ENCODE measurements around the gene GRPEL2. TPM values are rescaled to one million over a fixed set of nuclear protein-coding genes. Genes with fewer than 3 reads are reported as not detected.

The GRPEL2 gene
- total and polyA plus RNA-seq, 2 of the 8 experiments (the other 6 are each of a cell fraction or from before 2014, with no cell fraction given) = 11.2 to 52.2 TPM

- no peak overlapping the region for H4K5ac ChIP-seq (ENCODE audit: insufficient read length, low read depth, low read length)
- no peak overlapping the region for H3K14ac ChIP-seq (ENCODE audit: insufficient read length)
- H3K4ac ChIP-seq (replicated peaks; ENCODE audit: insufficient read length, low read depth, low read length) = no peak overlapping the region
- H3K23me2 ChIP-seq (ENCODE audit: low read depth, low read length) = no peaks in the 10 kb centered on the region; the same call in 1 of the 2 replicates
- H3K36me3 ChIP-seq (ENCODE audit: control insufficient read depth in 2 of 4, insufficient read depth in 4 of 4, low read length in 3 of 4) = no peaks in the 10 kb centered on the region
- no peak overlapping the region for H3K23ac ChIP-seq (ENCODE audit: insufficient read length)
- H2BK12ac ChIP-seq (ENCODE audit: low read depth, low read length) = no peak overlapping the region
- H2BK120ac ChIP-seq (replicated peaks; ENCODE audit: low read depth, low read length) = no peak overlapping the region
- H3K18ac ChIP-seq (ENCODE audit: extremely low read depth, low read length) = no peak overlapping the region
- H3K56ac ChIP-seq (replicated peaks; ENCODE audit: insufficient read length, low read depth, low read length) = no peak overlapping the region
- H3K4me3 ChIP-seq (ENCODE audit: extremely low read depth in 1 of 4, insufficient read depth in 2 of 4, low read depth in 3 of 4, low read length in 4 of 4) = no peak overlapping the region
- H3K4me1 ChIP-seq (replicated peaks in 1 of 4; ENCODE audit: control insufficient read depth in 3 of 4, insufficient read depth in 4 of 4, low read length in 3 of 4) = no peaks in the 10 kb centered on the region
- CTCF ChIA-PET (ENCODE audit: partially characterized antibody) = interaction anchor here (0.6 to 1.9 kb wide), 4 partner anchors 23 to 41 kb away, joined by 3 to 5 read pairs (median 4); no protein-coding TSS in a partner anchor
- H4K20me1 ChIP-seq (replicated peaks in 1 of 2; ENCODE audit: control insufficient read depth in 1 of 2, insufficient read depth in 2 of 2, low read length in 2 of 2) = no peaks in the 10 kb centered on the region
- 87% methylated on average over 6 of the region's 6 CpGs; no CpG with 5 or more reads in 1 of the 2 experiments for WGBS, 2 experiments (ENCODE audit: extremely low coverage in 1 of 2, insufficient coverage in 1 of 2, insufficient read length in 1 of 2, insufficient replicate concordance in 2 of 2, low coverage in 1 of 2, low lambda C conversion rate in 2 of 2, missing lambda C conversion rate in 1 of 2)
- no peak overlapping the region for H3K27ac ChIP-seq (ENCODE audit: low read depth, low read length)
- H3K79me1 ChIP-seq (ENCODE audit: low read depth, low read length) = no peaks in the 10 kb centered on the region
- DNase-seq (ENCODE audit: low read depth in 1 of 2, low spot score in 2 of 2) (no peak), FAIRE-seq (no peak)
- H3K4me2 ChIP-seq (ENCODE audit: insufficient read depth in 1 of 2, low read depth in 2 of 2, low read length in 2 of 2) = no peak overlapping the region
- no peak overlapping the region for H4K8ac ChIP-seq (ENCODE audit: extremely low read depth, insufficient read depth, low read length)
- H3K27me3 ChIP-seq (replicated peaks in 1 of 4; ENCODE audit: control insufficient read depth in 3 of 4, extremely low read depth in 1 of 4, insufficient read depth in 3 of 4, low read length in 3 of 4) = no peaks in the 10 kb centered on the region; a peak in 1 of 7 replicates
- no peaks in the 10 kb centered on the region for H3K79me2 ChIP-seq (ENCODE audit: control insufficient read depth in 1 of 2, insufficient read depth in 2 of 2, low read length in 2 of 2)
- H2BK15ac ChIP-seq (ENCODE audit: low read length) = no peak overlapping the region
- no peak overlapping the region for H2BK20ac ChIP-seq (ENCODE audit: low read length)
- H2BK5ac ChIP-seq (ENCODE audit: low read depth, low read length) = no peak overlapping the region
- no peak overlapping the region for H2AFZ ChIP-seq (ENCODE audit: low read length)
- POLR2A ChIA-PET (ENCODE audit: partially characterized antibody) = no interaction called here
- H3K9ac ChIP-seq (replicated peaks in 1 of 4; ENCODE audit: extremely low read depth in 1 of 4, low read depth in 3 of 4, low read length in 3 of 4) = no peak overlapping the region
- no peaks in the 10 kb centered on the region for H3K9me3 ChIP-seq (ENCODE audit: insufficient read depth in 2 of 2, low read depth in 1 of 2, low read length in 1 of 2)
- no peak overlapping the region for H2AK5ac ChIP-seq (ENCODE audit: low read depth, low read length)
- no peak overlapping the region for H4K91ac ChIP-seq (replicated peaks; ENCODE audit: insufficient read length, low read length)
- TF ChIP-seq RBBP5 (IDR thresholded peaks at IDR 0.05; ENCODE audit: borderline replicate concordance, low read depth, low read length) = no peak
- TF ChIP-seq FOSL1 (IDR thresholded peaks at IDR 0.05; ENCODE audit: insufficient read depth, low read depth, low read length) = no peak
- no peak for TF ChIP-seq ATF3 (IDR thresholded peaks at IDR 0.05; ENCODE audit: insufficient read depth, low read depth, low read length)
- TF ChIP-seq POLR2A (IDR thresholded peaks at IDR 0.05; ENCODE audit: control extremely low read depth in 1 of 2, low read depth in 2 of 2, low read length in 2 of 2) = no peak
- no peak for TF ChIP-seq HDAC6 (IDR thresholded peaks at IDR 0.05; ENCODE audit: low read depth, low read length)
- TF ChIP-seq SIRT6 (IDR thresholded peaks at IDR 0.05; ENCODE audit: low read length) = no peak
- no peak for TF ChIP-seq RFX5 (IDR thresholded peaks at IDR 0.05; ENCODE audit: borderline replicate concordance, low read depth, low read length)
- no peak for TF ChIP-seq SIN3A (conservative IDR thresholded peaks at IDR 0.05 in 1 of 2, IDR thresholded peaks at IDR 0.05 in 1 of 2; ENCODE audit: low read depth in 1 of 2, low read length in 2 of 2)
- TF ChIP-seq ASH2L (IDR thresholded peaks at IDR 0.05; ENCODE audit: low read length) = no peak
- TF ChIP-seq KDM5A (IDR thresholded peaks at IDR 0.05; ENCODE audit: low read length) = no peak
- TF ChIP-seq NRF1 (IDR thresholded peaks at IDR 0.05; ENCODE audit: low read depth, low read length) = no peak
- no peak for TF ChIP-seq CHD1 (IDR thresholded peaks at IDR 0.05; ENCODE audit: low read depth, low read length)
- TF ChIP-seq POU5F1 (IDR thresholded peaks at IDR 0.05; ENCODE audit: low read depth, low read length) = no peak
- TF ChIP-seq NANOG (IDR thresholded peaks at IDR 0.05; ENCODE audit: insufficient read depth, low read depth, low read length, poor library complexity, severe bottlenecking) = no peak
- no peak for TF ChIP-seq TCF12 (IDR thresholded peaks at IDR 0.05; ENCODE audit: low read depth, low read length)
Measured at GRCh38 chr5:149397530-149397929, 52.2 kb downstream of the GRPEL2 start.

Measured in H1 (cell line).